ENCODE data around the gene PRKAG1.
"Not testable (repeated sequence)": the region's sequence is repeated elsewhere in the genome, so short reads cannot be mapped to it uniquely, and the experiment has no call there.

GRCh38 chr12:49061916-49062315, 43.3 kb upstream of the PRKAG1 start:
- TF ChIP-seq, protein P1, sequence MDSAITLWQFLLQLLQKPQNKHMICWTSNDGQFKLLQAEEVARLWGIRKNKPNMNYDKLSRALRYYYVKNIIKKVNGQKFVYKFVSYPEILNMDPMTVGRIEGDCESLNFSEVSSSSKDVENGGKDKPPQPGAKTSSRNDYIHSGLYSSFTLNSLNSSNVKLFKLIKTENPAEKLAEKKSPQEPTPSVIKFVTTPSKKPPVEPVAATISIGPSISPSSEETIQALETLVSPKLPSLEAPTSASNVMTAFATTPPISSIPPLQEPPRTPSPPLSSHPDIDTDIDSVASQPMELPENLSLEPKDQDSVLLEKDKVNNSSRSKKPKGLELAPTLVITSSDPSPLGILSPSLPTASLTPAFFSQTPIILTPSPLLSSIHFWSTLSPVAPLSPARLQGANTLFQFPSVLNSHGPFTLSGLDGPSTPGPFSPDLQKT (IDR thresholded peaks at IDR 0.05; ENCODE audit: borderline replicate concordance, low read depth, low read length), result not testable (repeated sequence)
- not testable (repeated sequence) for TF ChIP-seq PRDM10 (tag by site-specific recombination; IDR thresholded peaks at IDR 0.05)
- TF ChIP-seq, protein P2, sequence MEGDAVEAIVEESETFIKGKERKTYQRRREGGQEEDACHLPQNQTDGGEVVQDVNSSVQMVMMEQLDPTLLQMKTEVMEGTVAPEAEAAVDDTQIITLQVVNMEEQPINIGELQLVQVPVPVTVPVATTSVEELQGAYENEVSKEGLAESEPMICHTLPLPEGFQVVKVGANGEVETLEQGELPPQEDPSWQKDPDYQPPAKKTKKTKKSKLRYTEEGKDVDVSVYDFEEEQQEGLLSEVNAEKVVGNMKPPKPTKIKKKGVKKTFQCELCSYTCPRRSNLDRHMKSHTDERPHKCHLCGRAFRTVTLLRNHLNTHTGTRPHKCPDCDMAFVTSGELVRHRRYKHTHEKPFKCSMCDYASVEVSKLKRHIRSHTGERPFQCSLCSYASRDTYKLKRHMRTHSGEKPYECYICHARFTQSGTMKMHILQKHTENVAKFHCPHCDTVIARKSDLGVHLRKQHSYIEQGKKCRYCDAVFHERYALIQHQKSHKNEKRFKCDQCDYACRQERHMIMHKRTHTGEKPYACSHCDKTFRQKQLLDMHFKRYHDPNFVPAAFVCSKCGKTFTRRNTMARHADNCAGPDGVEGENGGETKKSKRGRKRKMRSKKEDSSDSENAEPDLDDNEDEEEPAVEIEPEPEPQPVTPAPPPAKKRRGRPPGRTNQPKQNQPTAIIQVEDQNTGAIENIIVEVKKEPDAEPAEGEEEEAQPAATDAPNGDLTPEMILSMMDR (tag by site-specific recombination; IDR thresholded peaks at IDR 0.05), result not testable (repeated sequence)

Measured in HEK293 (cell line).